Loucy (cell line): ENCODE results near the gene NUAK1.

Experiments
- H2AFZ ChIP-seq: fragments of 200-600 bp; sonication (generic); 2 replicates; pipeline ENCODE4 v1.6.0; 2016; ENCODE audit warnings: antibody characterized with exemption, mild to moderate bottlenecking, low read length, moderate library complexity
- H3F3A ChIP-seq: fragments of 200-600 bp; 2 replicates; pipeline ENCODE4 v1.6.0; 2016; ENCODE audit warnings: antibody characterized with exemption, low read depth, mild to moderate bottlenecking
- H3K27me3 ChIP-seq: fragments of 200-600 bp; sonication (generic); 2 replicates; pipeline ENCODE4 v1.6.1; 2014; ENCODE audit warnings: low read length, mild to moderate bottlenecking; ENCODE audit not compliant: insufficient read depth, poor library complexity, severe bottlenecking
- H3K36me3 ChIP-seq: fragments of 200-600 bp; sonication (generic); 2 replicates; pipeline ENCODE4 v1.6.1; 2016; ENCODE audit warnings: low read length; ENCODE audit not compliant: insufficient read depth
- H3K4me1 ChIP-seq: fragments of 200-600 bp; sonication (generic); 2 replicates; pipeline ENCODE4 v1.5.1; 2014; ENCODE audit warnings: low read length, mild to moderate bottlenecking; ENCODE audit not compliant: insufficient read depth, poor library complexity, severe bottlenecking
- H3K4me2 ChIP-seq: fragments of 200-600 bp; sonication (generic); 2 replicates; pipeline ENCODE4 v1.6.0; 2014; ENCODE audit warnings: antibody characterized with exemption, low read length, low read depth, mild to moderate bottlenecking; ENCODE audit not compliant: poor library complexity, severe bottlenecking
- H3K4me3 ChIP-seq: fragments of 200-600 bp; sonication (generic); 2 replicates; pipeline ENCODE4 v1.5.1; 2014; ENCODE audit warnings: low read length, mild to moderate bottlenecking, mixed read lengths; ENCODE audit not compliant: poor library complexity, severe bottlenecking
- H3K79me2 ChIP-seq: fragments of 200-600 bp; sonication (generic); 2 replicates; pipeline ENCODE4 v1.6.1; 2014; ENCODE audit warnings: low read length; ENCODE audit not compliant: insufficient read depth
- H3K9ac ChIP-seq: fragments of 200-600 bp; sonication (generic); 2 replicates; pipeline ENCODE4 v1.6.0; 2014; ENCODE audit warnings: mild to moderate bottlenecking, low read depth, low read length, moderate library complexity; ENCODE audit not compliant: poor library complexity, severe bottlenecking
- H3K9me2 ChIP-seq: fragments of 200-600 bp; sonication (generic); replicated peaks from 2 replicates; pipeline ENCODE4 v1.6.1; 2016; ENCODE audit warnings: low read depth, low read length, mixed read lengths
- H3K9me3 ChIP-seq: fragments of 200-600 bp; sonication (generic); 2 replicates; pipeline ENCODE4 v1.6.1; 2014; ENCODE audit warnings: mild to moderate bottlenecking, antibody characterized with exemption, low read length, low read depth; ENCODE audit not compliant: insufficient read depth
- H4K20me1 ChIP-seq: fragments of 200-600 bp; sonication (generic); 2 replicates; pipeline ENCODE4 v1.6.0; 2014; ENCODE audit warnings: antibody characterized with exemption, low read length, mild to moderate bottlenecking; ENCODE audit not compliant: insufficient read depth, poor library complexity, severe bottlenecking
- CTCF ChIP-seq: fragments of 200-600 bp; sonication (generic); conservative IDR thresholded peaks from 2 replicates; pipeline ENCODE4 v1.5.1; 2014; ENCODE audit warnings: mild to moderate bottlenecking, antibody characterized with exemption, low read length
- EZH2phosphoT487 ChIP-seq: fragments of 200-600 bp; IDR thresholded peaks from 2 replicates; pipeline ENCODE4 v1.6.1; 2018; ENCODE audit warnings: antibody characterized with exemption, mild to moderate bottlenecking, moderate library complexity, borderline replicate concordance

NUAK1 gene

DNA sequence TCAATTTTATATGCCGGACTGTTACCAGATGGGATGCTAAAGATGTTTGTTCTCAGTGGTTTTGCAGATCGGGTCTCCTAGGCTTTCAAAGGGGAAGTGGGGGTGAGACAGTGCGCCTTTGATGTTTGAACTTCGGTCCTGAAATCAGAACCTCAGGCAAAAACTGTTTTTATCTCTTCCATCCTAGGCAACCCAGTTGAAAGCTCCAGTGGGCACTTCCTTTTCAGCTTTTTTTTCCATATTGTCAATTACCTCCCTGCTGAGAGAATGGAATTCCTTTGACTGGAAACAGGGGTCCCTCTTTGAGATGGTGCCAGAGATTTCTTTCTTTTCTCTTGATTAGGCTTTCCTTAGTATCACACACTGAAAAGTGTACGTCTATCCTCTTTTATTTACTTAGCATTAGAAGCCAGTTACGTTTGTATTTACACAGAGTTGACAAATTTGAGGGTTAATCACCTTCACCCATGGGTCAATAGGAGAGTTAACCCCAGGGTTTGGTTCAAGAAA lies 40.0 kb downstream of the NUAK1 start:
- H3K9me2 ChIP-seq: no peaks in the 10 kb centered on the region
- no peak overlapping the region for H3K4me3 ChIP-seq
- no peak overlapping the region for H3K4me2 ChIP-seq
- no peaks in the 10 kb centered on the region for H3K4me1 ChIP-seq
- H3K9ac ChIP-seq: no peak overlapping the region
- TF ChIP-seq EZH2phosphoT487: no peak
- H4K20me1 ChIP-seq: no peaks in the 10 kb centered on the region
- no peak overlapping the region for H2AFZ ChIP-seq
- no peaks in the 10 kb centered on the region for H3F3A ChIP-seq
- H3K79me2 ChIP-seq: no peaks in the 10 kb centered on the region
- H3K36me3 ChIP-seq: no peaks in the 10 kb centered on the region
- H3K9me3 ChIP-seq: no peaks in the 10 kb centered on the region
- H3K27me3 ChIP-seq: no peaks in the 10 kb centered on the region

DNA sequence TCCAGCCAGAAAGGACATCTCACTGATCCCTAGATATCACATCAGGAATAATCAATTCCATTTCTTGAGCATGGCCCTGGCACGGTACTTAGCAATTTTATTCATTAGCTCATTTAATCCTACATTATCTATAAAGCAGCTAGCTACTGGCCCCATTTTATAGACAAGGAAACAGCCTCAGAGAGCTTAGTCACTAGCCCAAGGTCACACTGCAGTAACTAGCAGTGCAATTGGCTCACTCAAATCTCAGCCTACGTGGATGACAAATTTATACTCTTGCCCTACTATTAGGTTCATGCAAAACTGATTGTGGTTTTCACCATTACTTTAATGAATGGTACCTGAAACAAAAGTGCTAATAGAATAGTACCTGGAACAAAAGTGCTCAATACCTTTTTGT lies 41.7 kb downstream of the NUAK1 start:
- H3K9me2 ChIP-seq: no peaks in the 10 kb centered on the region
- H3K27me3 ChIP-seq: no peaks in the 10 kb centered on the region
- H3K79me2 ChIP-seq: no peaks in the 10 kb centered on the region
- no peaks in the 10 kb centered on the region for H3K36me3 ChIP-seq
- no peak overlapping the region for H3K4me2 ChIP-seq
- no peaks in the 10 kb centered on the region for H3K4me1 ChIP-seq
- H3K9me3 ChIP-seq: no peaks in the 10 kb centered on the region
- H4K20me1 ChIP-seq: no peaks in the 10 kb centered on the region
- no peak overlapping the region for H3K9ac ChIP-seq
- H3K4me3 ChIP-seq: no peak overlapping the region
- H3F3A ChIP-seq: no peaks in the 10 kb centered on the region
- no peak for TF ChIP-seq EZH2phosphoT487
- TF ChIP-seq CTCF: no peak
- no peak overlapping the region for H2AFZ ChIP-seq

- no peaks in the 10 kb centered on the region for H3K36me3 ChIP-seq
- no peak for TF ChIP-seq CTCF
- TF ChIP-seq EZH2phosphoT487: no peak
- no peaks in the 10 kb centered on the region for H3K9me3 ChIP-seq
- H3K4me2 ChIP-seq: no peak overlapping the region
- H3K27me3 ChIP-seq: no peaks in the 10 kb centered on the region
- H3F3A ChIP-seq: no peaks in the 10 kb centered on the region
- H2AFZ ChIP-seq: no peak overlapping the region
- H3K4me1 ChIP-seq: no peaks in the 10 kb centered on the region
- no peaks in the 10 kb centered on the region for H4K20me1 ChIP-seq
- no peaks in the 10 kb centered on the region for H3K79me2 ChIP-seq
- no peaks in the 10 kb centered on the region for H3K9me2 ChIP-seq
- no peak overlapping the region for H3K9ac ChIP-seq
- H3K4me3 ChIP-seq: no peak overlapping the region
Observed at GRCh38 chr12:106096376-106096775, 42.4 kb downstream of the NUAK1 start.

GRCh38 chr12:106094304-106094703 lies 44.5 kb downstream of the NUAK1 start:
- Histone ChIP-seq H3K4me3 (no peak overlapping the region), H3K9me3 (no peaks in the 10 kb centered on the region), H3F3A (no peaks in the 10 kb centered on the region), H4K20me1 (no peaks in the 10 kb centered on the region), H3K4me2 (no peak overlapping the region), H3K4me1 (no peaks in the 10 kb centered on the region), H3K36me3 (no peaks in the 10 kb centered on the region), H2AFZ (no peak overlapping the region), H3K9ac (no peak overlapping the region), H3K27me3 (no peaks in the 10 kb centered on the region), H3K9me2 (no peaks in the 10 kb centered on the region; the same call in 1 of the 2 replicates), H3K79me2 (no peaks in the 10 kb centered on the region)
- TF ChIP-seq EZH2phosphoT487: no peak
- no peak for TF ChIP-seq CTCF
